ENCODE measurements around the gene STAMBP. TPM values are rescaled to one million over a fixed set of nuclear protein-coding genes. Genes with fewer than 3 reads are reported as not detected.

The STAMBP gene
- polyA plus RNA-seq, 1 donor from 2014 or later, result 69.1 TPM

- TF ChIP-seq EP300 (conservative IDR thresholded peaks at IDR 0.05; ENCODE audit: poor library complexity, severe bottlenecking) (peak; percentile 67), POLR2AphosphoS5 (IDR thresholded peaks at IDR 0.05) (no peak)
- Histone ChIP-seq H3F3A (ENCODE audit: insufficient read depth, low read length, poor library complexity, severe bottlenecking) (no peaks in the 10 kb centered on the region), H3K4me2 (ENCODE audit: low read length) (no peak overlapping the region), H4K20me1 (ENCODE audit: insufficient read depth) (no peaks in the 10 kb centered on the region), H3K27me3 (ENCODE audit: insufficient read depth, low read depth, low read length) (no peaks in the 10 kb centered on the region), H3K79me2 (replicated peaks; ENCODE audit: insufficient read depth, low read length) (no peaks in the 10 kb centered on the region), H3K9me3 (ENCODE audit: low read length) (no peaks in the 10 kb centered on the region), H3K9ac (ENCODE audit: low read length) (no peak overlapping the region), H3K27ac (ENCODE audit: low read length) (peak overlapping the region; percentile 18), H2AFZ (ENCODE audit: low read depth, low read length) (no peak overlapping the region), H3K36me3 (ENCODE audit: insufficient read depth, low read length) (no peaks in the 10 kb centered on the region), H3K4me3 (ENCODE audit: low read length) (no peak overlapping the region), H3K9me2 (ENCODE audit: insufficient read depth, low read length) (no peaks in the 10 kb centered on the region)
Observed at GRCh38 chr2:73895473-73895872, 66.7 kb downstream of the STAMBP start.

GRCh38 chr2:73896362-73897239 is 67.8 kb downstream of the STAMBP start:
- no peaks in the 10 kb centered on the region for H3K36me3 ChIP-seq (ENCODE audit: insufficient read depth, low read length)
- no peak overlapping the region for H2AFZ ChIP-seq (ENCODE audit: low read depth, low read length)
- H3K4me3 ChIP-seq (ENCODE audit: low read length), result no peak overlapping the region
- no peaks in the 10 kb centered on the region for H3F3A ChIP-seq (ENCODE audit: insufficient read depth, low read length, poor library complexity, severe bottlenecking)
- H3K27me3 ChIP-seq (ENCODE audit: insufficient read depth, low read depth, low read length), result no peaks in the 10 kb centered on the region
- no peak overlapping the region for H3K9ac ChIP-seq (ENCODE audit: low read length)
- H3K27ac ChIP-seq (ENCODE audit: low read length), result no peak overlapping the region
- no peak overlapping the region for H3K4me2 ChIP-seq (ENCODE audit: low read length)
- TF ChIP-seq SMC3 (conservative IDR thresholded peaks at IDR 0.05; ENCODE audit: poor library complexity) (no peak), REST (IDR thresholded peaks at IDR 0.05; ENCODE audit: borderline replicate concordance) (no peak), POLR2AphosphoS5 (IDR thresholded peaks at IDR 0.05) (no peak), TAF1 (IDR thresholded peaks at IDR 0.05; ENCODE audit: low read depth) (no peak), EP300 (conservative IDR thresholded peaks at IDR 0.05; ENCODE audit: poor library complexity, severe bottlenecking) (no peak), MXI1 (conservative IDR thresholded peaks at IDR 0.05; ENCODE audit: poor library complexity, severe bottlenecking) (no peak), RAD21 (conservative IDR thresholded peaks at IDR 0.05) (no peak), EZH2 (IDR thresholded peaks at IDR 0.05; ENCODE audit: borderline replicate concordance, insufficient read depth, low read length, poor library complexity, severe bottlenecking) (no peak)
- TF ChIP-seq, protein P1, sequence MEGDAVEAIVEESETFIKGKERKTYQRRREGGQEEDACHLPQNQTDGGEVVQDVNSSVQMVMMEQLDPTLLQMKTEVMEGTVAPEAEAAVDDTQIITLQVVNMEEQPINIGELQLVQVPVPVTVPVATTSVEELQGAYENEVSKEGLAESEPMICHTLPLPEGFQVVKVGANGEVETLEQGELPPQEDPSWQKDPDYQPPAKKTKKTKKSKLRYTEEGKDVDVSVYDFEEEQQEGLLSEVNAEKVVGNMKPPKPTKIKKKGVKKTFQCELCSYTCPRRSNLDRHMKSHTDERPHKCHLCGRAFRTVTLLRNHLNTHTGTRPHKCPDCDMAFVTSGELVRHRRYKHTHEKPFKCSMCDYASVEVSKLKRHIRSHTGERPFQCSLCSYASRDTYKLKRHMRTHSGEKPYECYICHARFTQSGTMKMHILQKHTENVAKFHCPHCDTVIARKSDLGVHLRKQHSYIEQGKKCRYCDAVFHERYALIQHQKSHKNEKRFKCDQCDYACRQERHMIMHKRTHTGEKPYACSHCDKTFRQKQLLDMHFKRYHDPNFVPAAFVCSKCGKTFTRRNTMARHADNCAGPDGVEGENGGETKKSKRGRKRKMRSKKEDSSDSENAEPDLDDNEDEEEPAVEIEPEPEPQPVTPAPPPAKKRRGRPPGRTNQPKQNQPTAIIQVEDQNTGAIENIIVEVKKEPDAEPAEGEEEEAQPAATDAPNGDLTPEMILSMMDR (IDR thresholded peaks at IDR 0.05; ENCODE audit: poor library complexity, severe bottlenecking), result no peak
- no peaks in the 10 kb centered on the region for H4K20me1 ChIP-seq (ENCODE audit: insufficient read depth)
- no peaks in the 10 kb centered on the region for H3K79me2 ChIP-seq (replicated peaks; ENCODE audit: insufficient read depth, low read length)
- no peaks in the 10 kb centered on the region for H3K9me3 ChIP-seq (ENCODE audit: low read length)
- no peaks in the 10 kb centered on the region for H3K9me2 ChIP-seq (ENCODE audit: insufficient read depth, low read length)
